Right forelimb (tissue), 1 donor: Measurements from ENCODE around the gene PRDM1.
A peak's percentile ranks its signal among the peaks of the same experiment; 100 is the strongest.

Source experiments
- DNase-seq: peaks from one replicate; pipeline ENCODE4 v3.0.0-alpha.2; 2018

PRDM1 gene

GRCh38 chr6:106085984-106086813, at the start of gene PRDM1:
PRDM1 (plus strand) TSS chr6:106086336; CDS start chr6:106086554, 218 bp downstream.
- peak; percentile 70 for DNase-seq

- DNase-seq, result no peak
Observed at GRCh38 chr6:106037060-106037459, 49.1 kb upstream of the PRDM1 start.

- no peak for DNase-seq
Observed at GRCh38 chr6:106039897-106040592, 46.1 kb upstream of the PRDM1 start.

GRCh38 chr6:106044151-106044550, 42.0 kb upstream of the PRDM1 start:
- DNase-seq, result no peak

DNA sequence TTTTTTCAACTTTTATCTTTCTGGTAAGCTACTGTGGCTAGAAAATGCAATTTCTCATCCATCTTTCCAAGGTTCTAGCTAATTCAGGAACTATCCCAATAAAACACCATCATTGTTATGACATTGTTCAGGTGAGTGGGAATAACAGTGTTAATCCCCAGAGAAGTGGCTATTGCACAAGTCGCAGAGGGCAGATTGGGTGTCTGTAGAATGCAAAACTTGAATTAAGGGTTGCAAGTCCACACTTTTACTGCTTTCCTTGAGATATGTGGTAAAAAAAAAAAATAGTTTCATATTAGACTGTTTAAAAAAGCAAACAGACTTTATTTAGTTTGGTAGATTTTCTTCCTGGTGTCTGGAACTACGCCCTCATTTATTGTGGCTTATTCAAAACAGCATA, 41.1 kb upstream of the PRDM1 start:
- no peak for DNase-seq

- no peak for DNase-seq
Observed at GRCh38 chr6:106046116-106046853, 39.9 kb upstream of the PRDM1 start.

- DNase-seq, result no peak
Observed at GRCh38 chr6:106046854-106047200, 39.3 kb upstream of the PRDM1 start.

DNA sequence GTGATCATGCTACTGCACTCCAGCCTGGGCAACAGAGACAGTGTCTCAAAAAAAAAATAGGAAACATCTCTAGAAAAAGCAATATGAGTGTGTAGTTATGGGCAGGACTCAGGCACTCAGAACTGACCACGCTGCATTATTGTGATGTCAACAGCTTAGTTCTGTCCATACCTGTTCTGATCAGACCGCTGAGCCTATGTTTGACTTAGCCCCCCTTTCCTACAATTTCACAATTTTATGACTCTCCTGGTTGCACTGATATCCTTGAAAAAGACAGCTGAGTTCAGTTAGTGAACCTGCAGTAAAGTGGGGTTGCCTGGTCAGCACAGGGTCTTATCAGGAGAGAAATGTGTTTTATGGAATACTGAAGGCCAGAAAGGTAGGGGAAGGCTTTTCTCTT, 37.8 kb upstream of the PRDM1 start:
- no peak for DNase-seq

DNA sequence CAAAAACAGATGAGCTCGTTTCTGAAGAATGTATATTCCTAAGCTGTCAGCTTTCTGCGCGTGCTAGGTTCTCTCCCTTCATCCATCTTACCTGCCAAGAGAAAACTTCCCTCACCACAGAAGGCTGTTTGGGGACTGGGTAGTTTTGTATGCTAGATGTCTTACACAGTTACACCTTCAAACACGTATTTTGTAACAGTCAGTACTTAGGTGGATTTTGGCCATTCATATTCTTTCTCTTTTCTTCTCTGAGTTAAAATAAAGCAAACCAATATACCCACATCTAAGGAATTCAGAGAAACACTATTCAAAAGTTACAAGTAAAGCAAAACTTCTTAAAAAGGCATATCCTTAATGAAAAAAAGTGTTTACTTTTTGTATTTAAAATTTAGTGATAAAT, 35.6 kb upstream of the PRDM1 start:
- DNase-seq, result no peak

DNA sequence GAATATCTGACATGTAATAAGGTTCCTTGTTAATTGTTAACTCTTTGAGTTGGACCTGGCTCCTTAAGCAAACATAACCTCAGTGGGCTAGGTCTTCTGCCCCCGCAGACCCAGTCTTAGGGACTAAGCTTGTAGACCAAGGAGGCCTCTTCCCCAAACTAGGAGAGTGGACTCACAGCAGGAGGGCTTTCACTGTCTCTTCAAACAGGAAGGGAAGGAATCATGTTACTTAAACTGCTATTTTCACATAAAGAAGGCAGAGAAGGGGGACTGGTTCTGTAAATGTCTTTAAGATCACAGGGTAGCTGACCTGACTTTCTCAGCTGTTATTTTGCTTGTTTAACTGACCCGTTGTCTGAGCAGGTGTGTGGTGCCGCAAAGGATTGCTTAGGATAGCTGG, 34.9 kb upstream of the PRDM1 start:
- no peak for DNase-seq

GRCh38 chr6:106053484-106054205, 32.5 kb upstream of the PRDM1 start:
- DNase-seq, result no peak

DNA sequence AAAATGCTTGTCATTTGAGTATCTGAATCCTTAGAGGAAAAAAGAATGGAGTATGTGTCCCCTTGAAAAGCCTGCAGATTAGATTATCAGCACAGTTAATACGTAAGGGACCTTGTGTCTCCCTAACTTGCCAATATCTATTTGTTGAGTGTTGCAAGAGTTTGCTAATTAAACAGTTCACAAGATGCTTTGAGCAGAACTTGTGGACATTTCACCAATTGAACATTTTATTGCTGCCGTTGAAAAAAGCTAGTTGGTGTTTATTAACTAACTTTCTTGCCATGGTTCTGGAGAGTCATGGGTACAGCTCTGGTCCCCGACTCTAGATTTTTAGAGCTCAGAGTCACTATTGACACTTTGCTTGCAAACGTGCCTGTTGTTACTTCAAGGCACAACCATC, 30.6 kb upstream of the PRDM1 start:
- DNase-seq, result no peak

DNA sequence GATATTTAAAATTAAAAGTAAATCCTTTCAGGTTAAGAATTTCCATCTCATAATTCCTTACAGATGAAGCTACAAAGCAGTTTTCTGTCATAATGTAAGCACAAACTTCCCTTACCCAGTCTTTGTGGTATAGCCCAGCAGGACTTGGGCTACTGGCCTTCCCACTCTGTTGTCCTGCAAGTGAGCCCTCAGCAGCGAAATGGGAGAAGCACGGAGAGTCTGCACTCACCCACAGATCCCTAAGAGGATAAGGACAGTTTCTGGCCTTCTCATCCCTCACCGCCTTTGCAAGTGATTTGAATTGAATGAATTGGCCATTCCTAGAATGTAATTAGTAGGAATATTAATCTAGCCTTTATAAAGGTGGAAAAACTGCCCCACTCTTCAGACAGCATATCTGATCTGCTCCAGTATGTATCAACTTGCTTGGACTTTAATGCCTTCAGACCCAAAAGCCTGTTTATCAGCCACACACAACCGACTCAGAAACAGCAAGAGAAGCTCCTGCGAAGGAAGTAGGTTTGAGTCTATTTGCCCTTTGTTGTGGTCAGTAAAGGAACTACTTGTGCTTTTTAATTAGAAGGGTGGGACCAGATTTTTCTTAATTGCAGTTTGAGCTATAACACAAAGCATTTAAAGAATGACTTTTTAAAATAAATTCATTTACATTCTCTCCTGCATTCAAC, 29.9 kb upstream of the PRDM1 start:
- no peak for DNase-seq

DNA sequence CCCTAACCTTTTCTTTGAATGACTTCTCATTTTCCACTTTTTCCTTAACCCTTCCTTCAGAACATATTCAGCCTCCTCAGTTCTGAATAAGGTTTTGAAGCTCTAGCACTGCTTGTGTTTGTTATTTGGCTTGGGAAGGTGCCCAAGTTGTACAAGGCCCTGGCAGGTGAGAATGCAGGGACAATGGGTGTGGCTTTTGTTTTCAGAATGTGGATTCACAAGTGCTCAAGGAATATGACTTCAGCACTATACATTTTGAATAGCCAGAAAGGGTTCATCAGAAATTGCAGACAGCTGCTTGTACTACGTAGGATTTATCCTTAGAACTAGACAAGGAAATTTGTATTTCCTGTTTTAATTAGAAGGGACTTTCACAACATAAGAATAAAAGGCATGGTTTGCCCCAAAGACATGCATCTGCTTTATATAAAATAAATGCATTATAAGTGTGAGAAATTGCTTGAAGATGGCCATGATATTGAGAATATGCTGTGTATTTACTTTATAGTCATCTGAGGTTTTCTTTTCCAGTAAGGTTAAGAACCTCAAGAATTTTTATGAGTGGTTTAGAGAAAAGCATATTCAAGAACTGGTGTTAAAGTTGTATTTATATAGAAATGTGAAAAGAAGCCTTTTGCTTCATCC, 29.3 kb upstream of the PRDM1 start:
- DNase-seq, result no peak

DNA sequence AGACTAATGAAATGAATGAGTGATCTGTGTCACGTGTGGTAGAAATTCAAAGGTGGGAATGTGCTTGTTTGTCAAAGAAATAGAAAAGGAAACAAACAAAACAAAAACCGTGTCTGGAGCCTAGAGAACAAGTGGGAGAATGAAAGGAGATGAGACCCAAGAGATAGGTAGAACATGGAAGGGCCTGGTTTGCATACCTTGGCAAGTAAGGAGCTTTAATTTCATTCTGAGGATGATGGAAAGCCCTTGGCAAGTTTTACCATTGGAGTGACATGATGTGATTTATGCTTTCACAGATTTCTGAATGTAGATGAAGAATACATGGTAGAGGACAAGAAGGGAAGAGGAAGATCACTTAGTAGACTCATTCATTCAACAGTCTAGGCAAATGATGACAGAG, 26.8 kb upstream of the PRDM1 start:
- DNase-seq, result no peak

GRCh38 chr6:106060167-106060566, 26.0 kb upstream of the PRDM1 start:
- DNase-seq, result no peak

- DNase-seq, result no peak
Observed at GRCh38 chr6:106063448-106063850, 22.7 kb upstream of the PRDM1 start.

GRCh38 chr6:106064142-106064541, 22.0 kb upstream of the PRDM1 start:
- no peak for DNase-seq

GRCh38 chr6:106064756-106065155, 21.4 kb upstream of the PRDM1 start:
- DNase-seq, result no peak

GRCh38 chr6:106066989-106067388, 19.1 kb upstream of the PRDM1 start:
- DNase-seq, result no peak

- DNase-seq, result peak; percentile 49
Observed at GRCh38 chr6:106069478-106069877, 16.7 kb upstream of the PRDM1 start.

- no peak for DNase-seq
Observed at GRCh38 chr6:106070636-106071035, 15.5 kb upstream of the PRDM1 start.
